Loucy (cell line): ENCODE results near the gene LAPTM4A.
A peak's percentile ranks its signal among the peaks of the same experiment; 100 is the strongest.

Experiments used
- H2AFZ ChIP-seq: fragments of 200-600 bp; sonication (generic); 2 replicates; pipeline ENCODE4 v1.6.0; 2016; ENCODE audit warnings: antibody characterized with exemption, mild to moderate bottlenecking, low read length, moderate library complexity
- H3F3A ChIP-seq: fragments of 200-600 bp; 2 replicates; pipeline ENCODE4 v1.6.0; 2016; ENCODE audit warnings: antibody characterized with exemption, low read depth, mild to moderate bottlenecking
- H3K27me3 ChIP-seq: fragments of 200-600 bp; sonication (generic); 2 replicates; pipeline ENCODE4 v1.6.1; 2014; ENCODE audit warnings: low read length, mild to moderate bottlenecking; ENCODE audit not compliant: insufficient read depth, poor library complexity, severe bottlenecking
- H3K36me3 ChIP-seq: fragments of 200-600 bp; sonication (generic); 2 replicates; pipeline ENCODE4 v1.6.1; 2016; ENCODE audit warnings: low read length; ENCODE audit not compliant: insufficient read depth
- H3K4me1 ChIP-seq: fragments of 200-600 bp; sonication (generic); 2 replicates; pipeline ENCODE4 v1.5.1; 2014; ENCODE audit warnings: low read length, mild to moderate bottlenecking; ENCODE audit not compliant: insufficient read depth, poor library complexity, severe bottlenecking
- H3K4me2 ChIP-seq: fragments of 200-600 bp; sonication (generic); 2 replicates; pipeline ENCODE4 v1.6.0; 2014; ENCODE audit warnings: antibody characterized with exemption, low read length, low read depth, mild to moderate bottlenecking; ENCODE audit not compliant: poor library complexity, severe bottlenecking
- H3K4me3 ChIP-seq: fragments of 200-600 bp; sonication (generic); 2 replicates; pipeline ENCODE4 v1.5.1; 2014; ENCODE audit warnings: low read length, mild to moderate bottlenecking, mixed read lengths; ENCODE audit not compliant: poor library complexity, severe bottlenecking
- H3K79me2 ChIP-seq: fragments of 200-600 bp; sonication (generic); 2 replicates; pipeline ENCODE4 v1.6.1; 2014; ENCODE audit warnings: low read length; ENCODE audit not compliant: insufficient read depth
- H3K9ac ChIP-seq: fragments of 200-600 bp; sonication (generic); 2 replicates; pipeline ENCODE4 v1.6.0; 2014; ENCODE audit warnings: mild to moderate bottlenecking, low read depth, low read length, moderate library complexity; ENCODE audit not compliant: poor library complexity, severe bottlenecking
- H3K9me2 ChIP-seq: fragments of 200-600 bp; sonication (generic); replicated peaks from 2 replicates; pipeline ENCODE4 v1.6.1; 2016; ENCODE audit warnings: low read depth, low read length, mixed read lengths
- H3K9me3 ChIP-seq: fragments of 200-600 bp; sonication (generic); 2 replicates; pipeline ENCODE4 v1.6.1; 2014; ENCODE audit warnings: mild to moderate bottlenecking, antibody characterized with exemption, low read length, low read depth; ENCODE audit not compliant: insufficient read depth
- H4K20me1 ChIP-seq: fragments of 200-600 bp; sonication (generic); 2 replicates; pipeline ENCODE4 v1.6.0; 2014; ENCODE audit warnings: antibody characterized with exemption, low read length, mild to moderate bottlenecking; ENCODE audit not compliant: insufficient read depth, poor library complexity, severe bottlenecking
- EZH2phosphoT487 ChIP-seq: fragments of 200-600 bp; IDR thresholded peaks from 2 replicates; pipeline ENCODE4 v1.6.1; 2018; ENCODE audit warnings: antibody characterized with exemption, mild to moderate bottlenecking, moderate library complexity, borderline replicate concordance
- TF ChIP-seq, protein P1 (sequence below): fragments of 200-600 bp; sonication (generic); conservative IDR thresholded peaks from 2 replicates; pipeline ENCODE4 v1.5.1; 2014; ENCODE audit warnings: mild to moderate bottlenecking, antibody characterized with exemption, low read length

LAPTM4A gene

DNA sequence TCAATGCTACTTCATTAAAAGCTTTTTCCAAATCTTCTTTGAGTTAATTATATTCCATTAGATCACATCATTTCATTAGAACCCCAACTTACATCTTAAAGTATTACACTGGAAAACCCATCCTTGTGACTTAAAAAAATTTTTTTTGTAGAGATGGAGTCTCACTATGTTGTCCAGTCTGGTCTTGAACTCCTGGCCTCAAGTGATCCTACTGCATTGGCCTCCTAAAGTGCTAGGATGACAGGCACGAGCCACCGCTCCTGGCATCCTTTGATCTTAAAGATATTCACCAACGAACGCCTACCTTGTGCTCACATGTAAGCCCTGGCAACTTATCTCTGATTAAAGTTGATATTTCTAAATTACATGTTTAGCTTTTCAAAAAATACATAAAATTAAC, 6.7 kb downstream of the LAPTM4A start:
- peaks cover 94% of the 10 kb centered on the region for H3K79me2 ChIP-seq
- H3K36me3 ChIP-seq, result peaks cover 16% of the 10 kb centered on the region
- H3K4me1 ChIP-seq, result peaks cover 47% of the 10 kb centered on the region
- no peaks in the 10 kb centered on the region for H3K9me2 ChIP-seq
- no peaks in the 10 kb centered on the region for H3F3A ChIP-seq
- H2AFZ ChIP-seq, result no peak overlapping the region
- H3K27me3 ChIP-seq, result no peaks in the 10 kb centered on the region
- H3K9me3 ChIP-seq, result no peaks in the 10 kb centered on the region
- no peak for TF ChIP-seq EZH2phosphoT487
- TF ChIP-seq, protein P1, sequence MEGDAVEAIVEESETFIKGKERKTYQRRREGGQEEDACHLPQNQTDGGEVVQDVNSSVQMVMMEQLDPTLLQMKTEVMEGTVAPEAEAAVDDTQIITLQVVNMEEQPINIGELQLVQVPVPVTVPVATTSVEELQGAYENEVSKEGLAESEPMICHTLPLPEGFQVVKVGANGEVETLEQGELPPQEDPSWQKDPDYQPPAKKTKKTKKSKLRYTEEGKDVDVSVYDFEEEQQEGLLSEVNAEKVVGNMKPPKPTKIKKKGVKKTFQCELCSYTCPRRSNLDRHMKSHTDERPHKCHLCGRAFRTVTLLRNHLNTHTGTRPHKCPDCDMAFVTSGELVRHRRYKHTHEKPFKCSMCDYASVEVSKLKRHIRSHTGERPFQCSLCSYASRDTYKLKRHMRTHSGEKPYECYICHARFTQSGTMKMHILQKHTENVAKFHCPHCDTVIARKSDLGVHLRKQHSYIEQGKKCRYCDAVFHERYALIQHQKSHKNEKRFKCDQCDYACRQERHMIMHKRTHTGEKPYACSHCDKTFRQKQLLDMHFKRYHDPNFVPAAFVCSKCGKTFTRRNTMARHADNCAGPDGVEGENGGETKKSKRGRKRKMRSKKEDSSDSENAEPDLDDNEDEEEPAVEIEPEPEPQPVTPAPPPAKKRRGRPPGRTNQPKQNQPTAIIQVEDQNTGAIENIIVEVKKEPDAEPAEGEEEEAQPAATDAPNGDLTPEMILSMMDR, result no peak
- H3K4me2 ChIP-seq, result peak overlapping the region; percentile 45
- H4K20me1 ChIP-seq, result peaks cover 81% of the 10 kb centered on the region
- peak overlapping the region; percentile 46 for H3K4me3 ChIP-seq
- no peak overlapping the region for H3K9ac ChIP-seq

DNA sequence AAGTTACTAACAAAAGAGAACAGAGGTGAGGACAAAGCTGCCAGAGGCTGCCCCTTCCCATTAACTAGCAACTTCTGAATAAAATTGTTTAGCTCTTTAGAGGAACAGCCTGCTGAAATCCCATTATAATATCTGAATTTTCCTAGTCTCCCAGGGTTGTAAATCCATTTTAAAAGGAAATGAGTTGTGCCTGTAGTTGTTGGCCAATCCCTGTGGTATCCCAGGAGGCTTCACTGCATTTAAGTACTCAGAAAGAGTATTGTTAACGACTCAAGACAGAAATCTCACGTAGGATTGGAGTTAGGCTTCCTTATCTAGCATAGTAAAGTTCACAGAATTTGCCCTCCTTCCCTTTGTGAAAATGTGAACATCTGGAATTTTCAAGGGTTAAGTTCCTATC, 8.9 kb downstream of the LAPTM4A start:
- TF ChIP-seq EZH2phosphoT487, result no peak
- Histone ChIP-seq H4K20me1 (peaks cover 64% of the 10 kb centered on the region), H3K4me1 (peaks cover 30% of the 10 kb centered on the region), H3F3A (no peaks in the 10 kb centered on the region), H3K27me3 (no peaks in the 10 kb centered on the region), H3K4me3 (no peak overlapping the region), H3K9me2 (no peaks in the 10 kb centered on the region), H3K9ac (no peak overlapping the region), H3K9me3 (no peaks in the 10 kb centered on the region), H3K36me3 (peaks cover 37% of the 10 kb centered on the region), H3K79me2 (peaks cover 80% of the 10 kb centered on the region), H2AFZ (no peak overlapping the region), H3K4me2 (no peak overlapping the region)

GRCh38 chr2:20040489-20041172, 10.8 kb downstream of the LAPTM4A start:
- Histone ChIP-seq H3F3A (no peaks in the 10 kb centered on the region), H3K9me3 (no peaks in the 10 kb centered on the region), H3K9ac (no peak overlapping the region), H3K4me1 (peaks cover 43% of the 10 kb centered on the region), H3K4me3 (no peak overlapping the region), H3K79me2 (peaks cover 65% of the 10 kb centered on the region), H4K20me1 (peaks cover 54% of the 10 kb centered on the region), H3K4me2 (no peak overlapping the region), H3K9me2 (no peaks in the 10 kb centered on the region), H3K36me3 (peaks cover 55% of the 10 kb centered on the region), H3K27me3 (no peaks in the 10 kb centered on the region), H2AFZ (no peak overlapping the region)
- TF ChIP-seq, protein P1, result no peak
- TF ChIP-seq EZH2phosphoT487, result no peak

GRCh38 chr2:20037660-20038059, 13.8 kb downstream of the LAPTM4A start:
- Histone ChIP-seq H2AFZ (no peak overlapping the region), H3K4me1 (peaks cover 20% of the 10 kb centered on the region), H4K20me1 (peaks cover 27% of the 10 kb centered on the region), H3K9ac (no peak overlapping the region), H3K36me3 (peaks cover 85% of the 10 kb centered on the region), H3K9me3 (no peaks in the 10 kb centered on the region), H3F3A (no peaks in the 10 kb centered on the region), H3K4me3 (no peak overlapping the region), H3K9me2 (no peaks in the 10 kb centered on the region), H3K4me2 (peak overlapping the region; percentile 43), H3K79me2 (peaks cover 35% of the 10 kb centered on the region), H3K27me3 (no peaks in the 10 kb centered on the region)
- no peak for TF ChIP-seq EZH2phosphoT487
- TF ChIP-seq, protein P1, result no peak
